GM21526 (cell line): ENCODE data around the gene CLEC16A.

Source experiments
- ATAC-seq: cut with Tn5 transposase; IDR thresholded peaks from one replicate; pipeline ENCODE4 v1.9.1; 2021; ENCODE audit warnings: moderate library complexity; ENCODE audit not compliant: unreplicated experiment, low FRiP score

The CLEC16A gene

DNA sequence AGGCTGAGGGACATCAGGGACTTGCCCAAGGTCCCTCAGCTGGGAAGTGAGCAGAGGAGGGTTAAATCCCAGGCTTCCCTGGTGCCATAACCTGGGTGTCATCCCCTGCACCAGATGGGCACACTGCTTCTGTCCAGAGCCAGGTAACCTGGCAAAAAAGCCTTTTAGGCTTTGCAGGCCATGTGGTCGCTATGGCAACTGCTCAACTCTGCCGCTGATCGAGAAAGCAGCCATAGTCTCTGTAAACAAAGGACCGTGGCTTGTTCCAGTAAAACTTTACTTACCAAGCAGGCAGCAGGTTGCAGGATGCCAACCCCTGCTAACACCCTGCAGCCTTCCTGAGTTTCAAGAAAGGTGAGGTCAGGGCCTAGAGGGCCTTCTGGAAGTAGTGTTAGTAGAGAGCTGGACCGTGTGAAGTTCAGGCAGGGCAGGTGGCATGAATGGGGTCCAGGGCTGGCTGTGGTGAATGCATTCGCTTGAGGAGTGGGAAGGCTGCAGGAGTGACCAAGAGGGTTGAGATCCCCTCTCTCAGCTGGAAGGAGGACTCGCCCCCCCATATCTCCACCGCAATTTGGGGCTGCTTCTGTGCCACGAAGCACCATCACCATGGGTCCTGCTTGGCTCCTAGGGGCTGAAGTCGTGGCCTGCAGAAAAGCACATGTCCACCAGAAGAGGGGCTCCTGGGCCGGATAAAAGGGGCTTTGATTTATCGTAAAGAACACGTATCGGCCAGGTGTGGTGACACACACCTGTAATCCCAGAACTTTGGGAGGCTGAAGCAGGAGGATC is 220.3 kb downstream of the CLEC16A start:
- no peak for ATAC-seq

DNA sequence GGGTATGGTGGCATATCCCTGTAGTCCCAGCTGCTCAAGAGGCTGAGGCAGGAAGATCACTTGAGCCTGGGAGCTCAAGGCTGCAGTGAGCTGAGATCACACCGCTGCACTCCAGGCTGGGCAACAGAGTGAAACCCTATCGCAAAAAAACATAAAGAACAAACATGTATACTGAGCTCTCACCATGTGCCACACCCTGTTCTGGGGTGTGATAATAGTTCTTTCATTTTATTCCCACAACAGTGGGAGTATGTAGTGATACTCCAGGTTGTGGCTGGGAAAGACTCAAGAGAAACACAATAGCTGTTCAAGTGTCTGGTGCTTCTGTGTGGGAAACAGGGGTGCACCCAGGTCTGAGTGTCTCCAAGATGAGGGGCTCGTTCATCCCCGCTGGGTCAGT is 221.0 kb downstream of the CLEC16A start:
- ATAC-seq: no peak

DNA sequence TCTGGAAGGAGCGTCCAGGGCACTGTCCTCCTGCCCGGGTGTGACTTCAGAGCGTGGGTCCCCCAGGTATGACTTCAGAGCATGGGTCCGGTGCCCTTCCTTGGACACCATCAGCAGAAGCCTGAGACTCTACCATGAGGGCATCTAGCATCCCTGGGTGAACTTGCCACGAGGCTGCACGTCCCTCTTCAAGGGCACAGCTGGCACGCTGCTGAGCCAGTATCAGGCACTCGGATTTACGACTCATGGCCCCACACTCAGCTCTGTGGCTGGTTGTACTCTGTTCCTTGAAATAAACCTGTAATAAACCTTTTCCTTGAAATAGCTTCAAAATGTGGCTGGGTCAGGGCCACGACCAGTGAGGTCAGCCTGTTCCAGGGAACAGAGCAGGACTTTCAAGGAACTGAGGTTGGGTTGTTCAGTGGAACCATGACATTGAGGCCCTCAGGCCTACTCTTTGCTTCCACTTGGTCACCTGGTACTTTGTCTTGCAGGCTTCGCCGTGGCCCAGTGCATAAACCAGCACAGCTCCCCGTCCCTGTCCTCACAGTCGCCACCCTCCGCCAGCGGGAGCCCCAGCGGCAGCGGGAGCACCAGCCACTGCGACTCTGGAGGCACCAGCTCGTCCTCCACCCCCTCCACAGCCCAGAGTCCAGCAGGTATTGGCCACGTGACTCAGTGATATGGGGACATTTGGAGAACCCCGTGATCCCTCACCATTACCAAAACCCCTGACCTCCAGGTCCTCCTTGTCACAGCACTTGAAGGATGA is 221.7 kb downstream of the CLEC16A start:
- no peak for ATAC-seq

DNA sequence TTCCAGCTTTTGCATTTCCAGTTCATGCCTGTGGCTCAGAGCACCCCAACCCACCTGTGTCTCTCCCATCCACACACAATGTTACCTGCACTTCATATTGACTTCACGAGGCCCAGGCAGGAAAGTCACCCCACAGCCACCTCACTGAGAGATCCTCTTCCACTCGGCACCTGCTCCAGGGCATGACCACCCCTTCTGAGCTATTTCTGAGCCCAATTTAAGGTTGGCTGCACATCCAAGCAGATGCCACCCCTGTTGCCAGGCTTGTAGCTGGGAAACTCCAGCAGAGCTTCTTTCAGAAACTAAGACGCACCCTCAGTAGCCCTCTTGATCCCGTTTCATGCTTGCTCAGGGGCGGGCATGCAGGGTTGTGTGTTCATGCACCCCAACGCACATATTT is 223.2 kb downstream of the CLEC16A start:
- ATAC-seq: no peak

DNA sequence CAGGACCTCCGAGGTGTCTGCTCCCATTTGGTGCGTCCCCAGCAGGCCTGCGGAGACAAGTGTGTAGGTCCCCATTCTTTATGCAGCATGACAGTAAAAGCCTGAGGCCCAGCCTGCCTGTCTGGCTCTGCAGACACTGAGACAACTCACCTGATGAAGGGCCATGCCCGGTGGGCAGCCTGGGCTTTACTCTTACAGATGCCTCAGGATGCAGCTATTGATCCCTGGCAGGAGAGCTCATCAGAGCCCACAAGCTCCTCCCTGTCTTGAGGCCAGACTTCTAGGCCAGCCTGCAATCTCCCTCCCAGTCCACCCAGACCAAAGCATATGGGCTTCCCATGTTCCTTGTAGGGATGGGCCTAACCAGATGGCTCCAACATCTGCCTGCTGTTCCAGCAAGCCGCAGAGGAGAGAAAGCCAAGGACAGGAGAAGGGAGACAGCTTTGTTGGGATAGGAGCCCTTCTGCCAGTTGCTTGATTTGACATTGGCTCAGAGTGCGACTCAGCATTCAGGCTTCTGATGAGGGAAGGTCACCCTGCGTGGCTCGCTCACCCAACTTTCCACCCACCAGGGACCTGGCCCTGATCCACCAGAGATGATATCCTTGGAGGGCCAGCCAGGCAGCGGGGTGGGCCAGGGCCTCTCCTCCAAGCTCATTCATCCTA is 224.2 kb downstream of the CLEC16A start:
- no peak for ATAC-seq

DNA sequence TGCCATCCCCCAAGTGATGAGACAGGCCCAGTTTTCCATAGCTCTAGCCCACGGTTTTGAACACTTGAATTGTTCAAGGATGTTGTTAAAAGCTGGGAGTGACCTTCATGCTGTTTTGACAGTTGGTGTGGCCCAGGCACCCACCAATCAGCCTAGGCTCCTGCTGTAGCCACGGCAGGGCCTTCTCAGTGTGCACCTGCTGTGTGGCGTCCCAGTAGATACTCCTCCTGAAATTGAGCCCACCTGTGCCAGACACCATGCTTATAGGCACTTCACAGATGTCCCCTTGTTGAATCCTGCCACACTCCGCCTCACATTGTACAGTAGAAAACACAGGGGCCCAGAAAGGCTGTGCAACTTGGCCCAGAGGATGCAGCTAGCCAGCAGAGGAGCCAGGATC is 225.3 kb downstream of the CLEC16A start:
- no peak for ATAC-seq

DNA sequence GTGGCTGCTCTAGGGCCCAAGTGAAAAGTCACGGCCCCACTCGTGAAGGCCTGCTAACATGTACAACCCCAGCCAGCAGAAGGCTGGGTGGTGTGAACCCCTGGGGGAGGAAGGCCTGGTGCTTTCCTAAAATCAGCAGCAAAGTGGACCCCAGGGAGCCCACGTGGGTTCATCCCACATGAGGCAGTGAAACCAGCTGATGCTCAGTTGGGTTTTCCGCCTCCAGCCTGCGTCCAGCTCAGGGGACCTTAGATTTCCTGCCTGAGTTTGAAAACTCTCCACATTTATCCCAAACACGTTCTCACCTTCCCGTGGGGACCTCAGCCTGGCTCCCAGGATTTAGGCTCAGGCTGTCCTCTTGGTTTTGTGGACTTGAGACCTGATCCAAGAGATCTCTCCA is 225.8 kb downstream of the CLEC16A start:
- no peak for ATAC-seq

DNA sequence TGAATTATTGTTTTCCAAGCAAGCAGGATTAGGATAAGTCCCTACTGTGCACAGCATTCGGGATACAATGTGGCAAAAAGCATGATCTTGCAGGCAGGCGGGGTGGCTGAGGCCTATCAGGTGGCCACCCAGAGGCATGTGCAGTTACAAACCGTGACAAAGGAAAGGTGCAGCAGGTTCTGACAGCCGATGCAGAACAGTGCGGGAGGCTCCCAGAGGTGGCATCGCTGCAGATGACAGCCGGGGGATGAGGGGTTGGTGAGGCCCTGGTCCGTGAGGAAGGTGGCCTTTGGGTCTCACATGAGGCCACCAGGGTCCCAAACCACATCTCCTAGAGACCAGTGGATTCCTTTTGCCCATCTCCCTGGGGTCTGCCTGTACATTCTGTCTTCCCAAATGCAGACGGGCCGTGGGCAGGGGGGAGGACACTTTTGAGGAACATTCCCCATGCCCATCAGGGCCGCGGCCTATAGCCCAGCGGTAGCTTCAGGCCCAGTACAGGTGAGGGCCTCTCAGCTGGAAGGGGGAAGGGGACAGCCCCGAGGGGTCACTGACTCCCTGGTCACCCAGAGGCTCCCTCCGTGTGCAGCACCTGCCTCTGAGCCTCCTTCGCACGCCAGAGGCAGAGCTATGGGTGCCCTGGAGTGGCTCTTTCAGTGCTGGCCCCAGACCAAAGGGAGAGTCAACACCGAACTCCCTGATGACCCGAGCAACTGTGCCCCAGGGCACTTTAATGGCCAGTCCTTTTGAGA is 226.5 kb downstream of the CLEC16A start:
- no peak for ATAC-seq

DNA sequence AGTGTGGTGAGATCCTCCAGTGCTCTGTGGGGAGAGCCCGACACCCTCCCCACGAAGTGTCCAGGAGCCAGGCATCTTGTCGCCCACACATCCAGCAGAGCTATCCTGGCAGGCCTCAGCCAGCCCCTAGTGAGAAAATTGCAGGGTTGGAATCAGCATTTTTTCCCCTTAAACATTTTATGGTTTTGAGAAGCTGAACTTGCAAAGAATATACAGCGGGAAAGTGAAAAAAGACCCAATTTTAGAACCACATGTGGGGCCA is 227.0 kb downstream of the CLEC16A start:
- no peak for ATAC-seq

DNA sequence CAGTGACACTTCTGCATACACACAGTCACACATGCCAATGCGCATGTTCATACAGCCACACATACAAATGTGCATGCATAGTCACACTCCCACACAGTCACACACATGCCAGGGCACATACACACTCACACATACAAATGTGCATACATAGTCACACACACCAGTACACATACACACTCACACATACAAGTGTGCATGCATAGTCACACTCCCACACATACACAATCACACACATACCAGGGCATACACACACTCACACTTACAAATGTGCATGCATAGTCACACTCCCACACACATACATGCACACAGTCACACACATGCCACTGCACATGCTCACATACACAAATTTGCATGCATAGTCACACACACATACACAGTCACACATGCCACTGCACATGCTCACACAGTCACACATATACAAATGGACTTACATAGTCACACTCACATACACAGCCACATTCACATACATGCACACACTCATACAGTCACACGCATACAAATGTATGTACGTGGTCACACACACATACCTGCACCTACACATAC is 227.5 kb downstream of the CLEC16A start:
- ATAC-seq: no peak

DNA sequence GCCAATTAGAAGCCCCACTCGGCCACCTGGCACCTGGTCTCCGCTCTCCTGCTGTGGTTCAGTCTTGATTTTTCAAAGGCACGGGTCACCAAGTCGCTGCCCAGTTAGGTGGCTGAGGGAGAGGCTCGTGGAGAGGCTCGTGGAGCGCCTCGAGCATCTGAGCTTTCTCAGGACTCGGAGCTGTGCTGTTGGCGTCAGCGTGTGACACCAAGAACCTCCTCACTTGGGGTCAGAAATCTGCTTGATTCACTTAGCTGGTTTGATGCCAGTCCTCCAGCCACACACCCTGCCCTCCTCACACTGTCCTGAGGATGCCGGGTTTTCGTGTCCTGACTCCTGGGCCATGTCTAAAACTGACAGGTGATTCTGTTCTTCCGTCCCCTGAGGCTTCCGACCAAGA is 229.1 kb downstream of the CLEC16A start:
- no peak for ATAC-seq

DNA sequence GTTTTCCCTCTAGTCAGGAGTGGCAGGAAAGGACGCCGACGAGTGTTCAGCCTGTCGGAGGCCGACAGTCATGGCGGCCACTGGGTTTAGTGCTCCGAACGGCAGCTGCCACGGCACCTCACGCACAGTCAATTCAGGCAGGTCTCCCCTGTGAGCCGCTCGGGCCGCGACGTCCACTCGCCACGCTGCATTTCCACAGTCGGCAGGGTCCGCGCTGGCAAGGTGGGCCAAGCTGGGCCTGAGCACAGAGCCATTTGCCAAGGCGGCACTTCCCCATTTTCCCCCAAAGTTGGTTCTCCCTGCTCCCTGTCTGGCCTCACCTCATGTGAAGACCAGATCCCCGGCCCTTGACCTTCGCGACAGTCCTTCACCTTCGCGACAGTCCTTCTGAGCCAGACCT is 229.8 kb downstream of the CLEC16A start:
- no peak for ATAC-seq

DNA sequence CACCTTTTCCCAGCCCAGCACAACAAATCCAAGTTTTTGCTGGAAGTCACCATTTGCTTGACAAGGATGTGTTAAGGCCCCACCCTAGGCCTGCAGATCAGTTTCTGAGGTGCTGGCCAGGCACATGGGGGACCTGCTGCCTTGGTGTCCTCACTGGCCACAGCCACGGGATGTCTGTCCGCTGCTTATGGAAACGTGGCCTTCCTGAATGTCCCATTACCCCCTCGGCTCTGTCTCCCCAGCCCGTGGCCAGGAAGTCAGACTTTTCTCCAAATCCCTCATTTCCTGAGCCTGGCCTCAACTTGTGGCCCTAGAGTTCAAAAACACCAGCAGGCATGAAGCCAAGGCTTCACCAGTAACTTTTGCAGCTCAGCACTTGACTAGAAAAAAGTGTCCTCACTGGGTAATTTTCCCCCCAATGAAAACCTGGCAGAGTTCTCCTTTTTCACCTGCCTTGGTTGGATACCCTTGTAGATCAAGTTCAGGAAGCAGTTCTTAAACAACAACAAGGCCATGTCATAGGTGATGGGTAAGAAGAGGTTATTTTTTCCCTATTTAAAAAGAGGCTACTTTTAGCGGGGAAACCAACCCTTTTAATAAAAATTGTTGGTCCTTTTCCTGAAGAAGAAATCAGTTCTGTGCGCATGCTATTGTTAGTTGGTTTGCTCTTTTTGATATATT is 230.9 kb downstream of the CLEC16A start:
- no peak for ATAC-seq

DNA sequence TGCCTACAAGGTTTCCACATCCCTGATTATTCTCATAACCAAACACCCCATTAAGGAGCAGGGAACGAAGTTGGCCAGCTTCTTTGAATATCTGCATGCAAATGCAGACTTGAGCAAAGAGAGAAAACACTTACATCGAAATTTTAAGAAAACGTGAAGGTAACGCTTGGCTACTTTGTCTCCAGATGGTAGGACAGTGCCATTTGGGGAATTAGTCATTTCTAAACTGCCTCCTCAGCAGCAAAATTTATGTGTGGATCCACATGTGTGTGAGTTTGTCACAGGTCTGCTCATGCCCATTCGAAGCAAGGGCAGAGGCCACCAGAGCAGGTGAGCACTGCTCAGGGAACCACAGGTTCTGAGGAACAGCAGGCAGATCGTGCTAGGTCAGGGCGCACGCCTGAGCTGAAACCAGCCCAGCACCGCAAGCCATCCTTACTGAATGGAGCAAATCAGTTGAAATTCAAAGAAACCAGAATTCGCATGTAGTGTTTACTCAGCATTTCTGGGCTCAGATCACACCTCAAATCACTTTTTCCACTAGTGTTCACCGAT is 231.5 kb downstream of the CLEC16A start:
- ATAC-seq: peak; percentile 46

DNA sequence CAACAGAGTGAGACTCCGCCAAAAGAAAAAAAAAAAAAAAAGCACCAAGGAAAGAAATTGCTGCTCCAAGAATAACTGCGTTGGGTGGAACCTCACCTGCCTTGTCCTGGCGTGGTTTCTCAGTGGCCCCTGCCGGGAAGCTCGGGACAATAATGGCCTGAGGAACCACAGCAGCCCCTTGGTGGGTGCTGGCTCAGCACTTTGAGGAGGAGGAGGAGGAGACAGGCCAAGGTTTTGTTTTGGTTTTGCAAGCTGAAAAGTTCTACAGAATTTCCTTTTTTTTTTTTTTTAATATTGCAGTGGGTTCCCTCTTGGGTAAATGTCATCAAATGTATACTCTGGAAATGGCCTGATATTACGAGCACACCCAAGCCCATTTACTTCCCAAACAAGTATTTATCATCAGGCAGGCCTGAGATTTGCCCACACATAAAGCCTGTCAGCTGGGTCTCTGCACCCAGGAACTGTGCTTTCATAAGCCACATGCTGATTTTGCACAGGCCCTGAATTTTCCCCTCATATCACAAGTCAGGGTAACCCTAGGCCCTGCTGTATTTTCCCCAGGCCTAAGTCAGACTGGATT is 233.3 kb downstream of the CLEC16A start:
- no peak for ATAC-seq

DNA sequence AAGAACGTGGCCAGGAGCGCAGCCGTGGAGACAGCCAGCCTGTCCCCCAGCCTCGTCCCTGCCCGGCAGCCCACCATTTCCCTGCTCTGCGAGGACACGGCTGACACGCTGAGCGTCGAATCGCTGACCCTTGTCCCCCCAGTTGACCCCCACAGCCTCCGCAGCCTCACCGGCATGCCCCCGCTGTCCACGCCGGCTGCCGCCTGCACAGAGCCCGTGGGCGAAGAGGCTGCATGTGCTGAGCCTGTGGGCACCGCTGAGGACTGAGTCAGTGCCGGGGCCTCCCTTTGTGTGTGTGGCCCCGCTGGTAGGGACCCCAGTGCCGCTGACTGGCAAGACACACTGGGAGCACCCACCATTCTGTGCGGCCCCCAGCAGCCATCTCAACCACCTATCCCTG is 234.1 kb downstream of the CLEC16A start:
- ATAC-seq: no peak

DNA sequence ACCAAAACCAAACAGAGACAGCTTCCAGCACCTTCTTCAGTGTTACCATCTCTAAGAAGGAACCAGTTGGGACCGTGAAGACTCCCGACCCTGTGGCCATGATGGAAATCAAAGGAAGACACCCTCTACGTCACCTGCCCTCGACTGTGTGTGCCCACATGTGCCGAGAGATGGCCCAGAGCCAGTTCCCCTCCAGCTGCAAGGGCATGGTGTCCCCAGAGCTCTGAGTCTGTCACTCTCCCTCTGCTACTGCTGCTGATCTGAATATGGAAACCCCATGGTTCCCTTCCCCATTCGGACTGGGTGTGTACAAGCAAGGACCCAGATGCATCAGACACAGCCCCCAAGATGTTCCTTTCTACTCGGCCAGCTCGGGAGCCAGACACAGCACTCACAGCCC is 235.2 kb downstream of the CLEC16A start:
- ATAC-seq: no peak

DNA sequence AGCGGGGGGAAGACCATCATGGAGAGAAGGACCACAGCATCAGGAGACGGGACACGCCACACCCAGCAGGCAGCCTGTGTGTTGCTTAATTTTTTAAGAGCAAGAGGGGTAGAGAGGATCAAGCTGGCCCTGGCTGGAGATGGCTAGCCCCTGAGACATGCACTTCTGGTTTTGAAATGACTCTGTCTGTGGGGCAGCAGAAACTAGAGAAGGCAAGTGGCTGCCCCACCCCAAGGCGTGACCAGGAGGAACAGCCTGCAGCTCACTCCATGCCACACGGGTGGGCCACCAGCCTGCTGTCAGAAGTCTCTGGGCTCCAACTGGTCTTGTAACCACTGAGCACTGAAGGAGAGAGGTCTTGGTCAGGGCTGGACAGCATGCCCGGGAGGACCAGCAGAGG is 236.1 kb downstream of the CLEC16A start:
- no peak for ATAC-seq

DNA sequence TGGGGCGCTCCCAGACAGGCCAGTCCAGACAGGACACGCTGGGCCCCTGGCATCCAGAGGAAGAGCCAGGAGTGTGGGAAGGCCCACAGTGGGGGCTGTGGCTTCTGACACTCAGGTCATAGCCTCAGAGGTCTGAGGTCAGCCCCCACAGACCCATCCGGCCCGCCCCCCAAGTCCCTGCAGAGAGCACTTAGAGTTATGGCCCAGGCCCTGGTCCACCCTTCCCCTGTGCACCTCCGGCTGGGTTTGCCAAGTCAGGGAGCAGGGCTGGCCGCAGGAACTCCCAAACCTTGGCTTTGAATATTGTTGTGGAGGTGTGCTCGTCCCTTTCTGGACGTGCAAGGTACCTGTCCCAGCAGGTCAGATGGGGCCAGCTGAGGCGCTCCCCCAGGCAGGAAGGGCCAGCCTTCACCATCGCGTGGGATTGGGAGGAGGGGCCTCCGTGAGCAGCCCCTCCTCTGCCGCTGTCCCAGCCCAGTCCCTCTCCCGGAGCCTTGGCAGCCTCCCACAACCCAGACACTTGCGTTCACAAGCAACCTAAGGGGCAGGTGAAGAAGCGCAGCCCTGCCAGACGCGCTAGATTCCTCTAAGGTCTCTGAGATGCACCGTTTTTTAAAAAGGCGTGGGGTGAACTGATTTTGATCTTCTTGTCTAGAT is 237.0 kb downstream of the CLEC16A start:
- ATAC-seq: no peak
